ENCODE results near the gene TEF. TPM values are rescaled to one million over a fixed set of nuclear protein-coding genes. Genes with fewer than 3 reads are reported as not detected.
"Not testable (repeated sequence)": the region's sequence is repeated elsewhere in the genome, so short reads cannot be mapped to it uniquely, and the experiment has no call there.

Gene TEF
- total and polyA plus RNA-seq, 8 donors, result 6.7 to 29.1 (median 10.3) TPM

- Histone ChIP-seq H3K9me3 (no peaks in the 10 kb centered on the region), H3K4me1 (peaks cover 3 to 30% (median 17%) of the 10 kb centered on the region in 4 donors), H3K27me3 (no peaks in the 10 kb centered on the region), H3K27ac (no peak overlapping the region), H3K4me3 (no peak overlapping the region), H3K36me3 (peaks cover 17 to 69% (median 60%) of the 10 kb centered on the region in 4 donors)
- intact Hi-C loops (cut with DNase I; ENCODE audit: low total_unique reads), result no loop called here
- TF ChIP-seq POLR2A (IDR thresholded peaks at IDR 0.05) (no peak), CTCF (IDR thresholded peaks at IDR 0.05) (no peak), POLR2AphosphoS5 (IDR thresholded peaks at IDR 0.05) (no peak), EP300 (IDR thresholded peaks at IDR 0.05) (no peak)
- no peak for DNase-seq
- WGBS, 5 donors, result 95 to 100% (median 97%) methylated on average over 8 of the region's 8 CpGs
Measured at GRCh38 chr22:41429951-41430332, 48.2 kb downstream of the TEF start.

GRCh38 chr22:41431656-41432055 is 49.9 kb downstream of the TEF start:
- TF ChIP-seq EP300 (IDR thresholded peaks at IDR 0.05) (no peak), POLR2AphosphoS5 (IDR thresholded peaks at IDR 0.05) (no peak), POLR2A (IDR thresholded peaks at IDR 0.05) (no peak), CTCF (IDR thresholded peaks at IDR 0.05) (no peak)
- intact Hi-C loops (cut with DNase I; ENCODE audit: low total_unique reads), result no loop called here
- Histone ChIP-seq H3K36me3 (peaks cover 34 to 71% (median 64%) of the 10 kb centered on the region in 4 donors), H3K9me3 (no peaks in the 10 kb centered on the region), H3K27ac (peak overlapping the region in 1 of 5 donors; percentile 25), H3K4me1 (peaks cover 15 to 48% (median 31%) of the 10 kb centered on the region in 4 donors), H3K4me3 (no peak overlapping the region), H3K27me3 (no peaks in the 10 kb centered on the region)
- WGBS, 5 donors, result 81 to 87% (median 83%) methylated on average over 3 to 6 of the region's 6 CpGs
- no peak for DNase-seq

GRCh38 chr22:41433480-41433879 is 51.7 kb downstream of the TEF start:
- Histone ChIP-seq H3K36me3 (peaks cover 40 to 75% (median 72%) of the 10 kb centered on the region in 4 donors), H3K4me1 (peaks cover 19 to 56% (median 35%) of the 10 kb centered on the region in 4 donors), H3K27ac (peak overlapping the region in 2 of 5 donors; percentile 10 to 48)
- H3K27me3 ChIP-seq; H3K4me3 ChIP-seq; DNase-seq; H3K9me3 ChIP-seq; intact Hi-C loops (cut with DNase I; ENCODE audit: low total_unique reads): not testable (repeated sequence)
- WGBS, 5 donors, result 68 to 86% (median 83%) methylated on average over 1 of the region's 1 CpG

- 68 to 77% (median 76%) methylated on average over 5 of the region's 5 CpGs for WGBS, 5 donors
- intact Hi-C loops (cut with DNase I; ENCODE audit: low total_unique reads); H3K27me3 ChIP-seq; H3K4me3 ChIP-seq; DNase-seq; H3K9me3 ChIP-seq: not testable (repeated sequence)
- Histone ChIP-seq H3K36me3 (peaks cover 40 to 79% (median 78%) of the 10 kb centered on the region in 4 donors), H3K27ac (peak overlapping the region in 4 of 5 donors; percentile 1 to 68 (median 19)), H3K4me1 (peaks cover 25 to 66% (median 45%) of the 10 kb centered on the region in 4 donors)
Measured at GRCh38 chr22:41434361-41435003, 52.7 kb downstream of the TEF start.

GRCh38 chr22:41435560-41435959 is 53.8 kb downstream of the TEF start:
- intact Hi-C loops (cut with DNase I; ENCODE audit: low total_unique reads), result no loop called here
- Histone ChIP-seq H3K9me3 (no peaks in the 10 kb centered on the region), H3K36me3 (peaks cover 41 to 85% (median 84%) of the 10 kb centered on the region in 4 donors), H3K4me3 (no peak overlapping the region), H3K27ac (peak overlapping the region in 3 of 5 donors; percentile 32 to 68 (median 34)), H3K27me3 (no peaks in the 10 kb centered on the region), H3K4me1 (peaks cover 25 to 75% (median 52%) of the 10 kb centered on the region in 4 donors)
- 61 to 79% (median 73%) methylated on average over 4 of the region's 4 CpGs for WGBS, 5 donors
- TF ChIP-seq POLR2AphosphoS5 (IDR thresholded peaks at IDR 0.05) (peak in 1 of 3 donors; percentile 23), CTCF (IDR thresholded peaks at IDR 0.05) (no peak)
- DNase-seq, result no peak
